Lung (tissue), 12 donors: ENCODE data around the gene ALPG. TPM values are rescaled to one million over a fixed set of nuclear protein-coding genes. Genes with fewer than 3 reads are reported as not detected.

ENCODE experiments used
- ATAC-seq: fragments of 200-7000 bp; cut with Tn5 transposase; one replicate; pipeline ENCODE4 v1.9.1; 2020; ENCODE audit warnings: moderate number of reproducible peaks; ENCODE audit not compliant: insufficient read depth, low FRiP score
- DNase-seq, 3 donors: peaks; one replicate each; pipeline ENCODE4 v3.0.0-alpha.2; 2013 to 2017
- H3K27ac ChIP-seq, 2 donors: one replicate each; pipeline ENCODE4 v1.5.1; 2013; ENCODE audit warnings: mild to moderate bottlenecking in 2 of 2, moderate library complexity in 2 of 2, control low read depth in 1 of 2, inconsistent platforms in 1 of 2, low read depth in 1 of 2, low read length in 1 of 2
- H3K27me3 ChIP-seq, 3 donors: one replicate each; pipeline ENCODE4 v1.5.1; 2013; ENCODE audit warnings: low read length in 2 of 3; ENCODE audit not compliant: control insufficient read depth in 3 of 3, insufficient read depth in 3 of 3
- H3K36me3 ChIP-seq, 4 donors: one replicate each; pipeline ENCODE4 v1.5.1; 2013; ENCODE audit warnings: low read length in 4 of 4, mild to moderate bottlenecking in 1 of 4, moderate library complexity in 1 of 4; ENCODE audit not compliant: control insufficient read depth in 4 of 4, insufficient read depth in 4 of 4
- H3K4me1 ChIP-seq, 5 donors: one replicate each; pipeline ENCODE4 v1.5.1; 2013; ENCODE audit warnings: low read length in 5 of 5, mild to moderate bottlenecking in 2 of 5, moderate library complexity in 1 of 5; ENCODE audit not compliant: control insufficient read depth in 5 of 5, insufficient read depth in 5 of 5
- H3K4me3 ChIP-seq: one replicate; pipeline ENCODE4 v1.5.1; 2013; ENCODE audit warnings: mild to moderate bottlenecking, control low read depth, moderate library complexity
- H3K9ac ChIP-seq, 2 donors: one replicate each; pipeline ENCODE4 v1.5.1; 2013; ENCODE audit warnings: low read length in 2 of 2, control low read depth in 1 of 2; ENCODE audit not compliant: insufficient read depth in 1 of 2
- H3K9me3 ChIP-seq, 4 donors: one replicate each; pipeline ENCODE4 v1.5.1; 2013; ENCODE audit warnings: low read length in 3 of 4, mild to moderate bottlenecking in 1 of 4, moderate library complexity in 1 of 4; ENCODE audit not compliant: control insufficient read depth in 4 of 4, insufficient read depth in 3 of 4
- WGBS, 2 donors: extraction: QIAGEN DNeasy Blood & Tissue Kit; methylation state at CpG; one replicate each; pipeline ENCODE4 v1.1.7; 2013; 5-methylcytosine and 5-hydroxymethylcytosine counted together
- polyA plus RNA-seq, 2 donors: library from polyadenylated mRNA; stranded (reverse); fragments of 200-250 nt; gene quantifications; one replicate each; pipeline ENCODE4 v1.2.1, GENCODE V29; 2013
- total RNA-seq, 2 donors: library from RNA; depleted of rRNA in 1 of 2; stranded (reverse); fragments of >200 nt in 1 of 2; gene quantifications; one replicate each; pipeline ENCODE4 v1.2.1, GENCODE V29; 2014 to 2021
- TF ChIP-seq, protein P1 (sequence below): IDR thresholded peaks from 2 replicates; pipeline ENCODE4 v1.5.1; 2012; ENCODE audit warnings: mild to moderate bottlenecking; ENCODE audit errors: control extremely low read depth, extremely low read depth
- donor health status: control.
- donor health status: control.
- donor health status: Bipolar disorder and iron deficiency.
- donor health status: healthy.
- donor health status: DM: yes; HTN: yes; CAD: no.

The ALPG gene
- total and polyA plus RNA-seq, 4 donors: 0.14 to 1.2 (median 0.89) TPM

DNA sequence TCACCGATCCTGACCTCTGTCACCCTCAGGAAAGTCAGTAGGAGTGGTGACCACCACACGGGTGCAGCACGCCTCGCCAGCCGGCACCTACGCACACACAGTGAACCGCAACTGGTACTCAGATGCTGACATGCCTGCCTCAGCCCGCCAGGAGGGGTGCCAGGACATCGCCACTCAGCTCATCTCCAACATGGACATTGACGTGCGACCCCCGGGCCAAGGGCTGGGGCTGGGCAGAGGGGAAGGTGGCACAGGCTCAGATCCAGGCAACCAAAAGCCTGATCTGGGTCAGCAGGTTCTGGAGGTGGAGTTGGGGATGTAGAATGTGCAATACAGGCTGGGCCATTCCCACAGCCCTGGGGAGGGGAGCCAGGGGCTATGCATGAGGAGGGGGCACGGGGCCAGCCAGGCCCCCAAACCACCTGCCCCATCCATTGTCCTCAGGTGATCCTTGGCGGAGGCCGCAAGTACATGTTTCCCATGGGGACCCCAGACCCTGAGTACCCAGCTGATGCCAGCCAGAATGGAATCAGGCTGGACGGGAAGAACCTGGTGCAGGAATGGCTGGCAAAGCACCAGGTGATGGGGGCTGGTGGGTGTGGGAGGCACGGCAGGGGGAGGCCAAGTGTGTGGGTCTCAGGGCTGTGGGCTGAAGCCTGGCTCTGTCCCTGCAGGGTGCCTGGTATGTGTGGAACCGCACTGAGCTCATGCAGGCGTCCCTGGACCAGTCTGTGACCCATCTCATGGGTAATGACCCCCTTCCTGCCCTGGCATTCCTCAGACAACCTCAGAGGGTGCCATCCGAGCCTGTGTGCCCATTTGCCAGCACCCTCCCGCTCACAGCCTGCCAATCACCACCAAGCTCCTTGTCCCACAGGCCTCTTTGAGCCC lies 50.7 kb downstream of the ALPG start:
- no peak for DNase-seq
- no peak for ATAC-seq
- Histone ChIP-seq H3K9ac (no peak overlapping the region), H3K4me1 (no peaks in the 10 kb centered on the region), H3K27me3 (peaks cover 8 to 23% (median 12%) of the 10 kb centered on the region in 3 donors), H3K27ac (no peak overlapping the region), H3K9me3 (peaks cover 0 to 2% (median 0%) of the 10 kb centered on the region in 4 donors), H3K4me3 (no peak overlapping the region), H3K36me3 (no peaks in the 10 kb centered on the region)
- TF ChIP-seq, protein P1, sequence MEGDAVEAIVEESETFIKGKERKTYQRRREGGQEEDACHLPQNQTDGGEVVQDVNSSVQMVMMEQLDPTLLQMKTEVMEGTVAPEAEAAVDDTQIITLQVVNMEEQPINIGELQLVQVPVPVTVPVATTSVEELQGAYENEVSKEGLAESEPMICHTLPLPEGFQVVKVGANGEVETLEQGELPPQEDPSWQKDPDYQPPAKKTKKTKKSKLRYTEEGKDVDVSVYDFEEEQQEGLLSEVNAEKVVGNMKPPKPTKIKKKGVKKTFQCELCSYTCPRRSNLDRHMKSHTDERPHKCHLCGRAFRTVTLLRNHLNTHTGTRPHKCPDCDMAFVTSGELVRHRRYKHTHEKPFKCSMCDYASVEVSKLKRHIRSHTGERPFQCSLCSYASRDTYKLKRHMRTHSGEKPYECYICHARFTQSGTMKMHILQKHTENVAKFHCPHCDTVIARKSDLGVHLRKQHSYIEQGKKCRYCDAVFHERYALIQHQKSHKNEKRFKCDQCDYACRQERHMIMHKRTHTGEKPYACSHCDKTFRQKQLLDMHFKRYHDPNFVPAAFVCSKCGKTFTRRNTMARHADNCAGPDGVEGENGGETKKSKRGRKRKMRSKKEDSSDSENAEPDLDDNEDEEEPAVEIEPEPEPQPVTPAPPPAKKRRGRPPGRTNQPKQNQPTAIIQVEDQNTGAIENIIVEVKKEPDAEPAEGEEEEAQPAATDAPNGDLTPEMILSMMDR: no peak
- WGBS, 2 donors: 84 to 93% methylated on average over 21 of the region's 21 CpGs

DNA sequence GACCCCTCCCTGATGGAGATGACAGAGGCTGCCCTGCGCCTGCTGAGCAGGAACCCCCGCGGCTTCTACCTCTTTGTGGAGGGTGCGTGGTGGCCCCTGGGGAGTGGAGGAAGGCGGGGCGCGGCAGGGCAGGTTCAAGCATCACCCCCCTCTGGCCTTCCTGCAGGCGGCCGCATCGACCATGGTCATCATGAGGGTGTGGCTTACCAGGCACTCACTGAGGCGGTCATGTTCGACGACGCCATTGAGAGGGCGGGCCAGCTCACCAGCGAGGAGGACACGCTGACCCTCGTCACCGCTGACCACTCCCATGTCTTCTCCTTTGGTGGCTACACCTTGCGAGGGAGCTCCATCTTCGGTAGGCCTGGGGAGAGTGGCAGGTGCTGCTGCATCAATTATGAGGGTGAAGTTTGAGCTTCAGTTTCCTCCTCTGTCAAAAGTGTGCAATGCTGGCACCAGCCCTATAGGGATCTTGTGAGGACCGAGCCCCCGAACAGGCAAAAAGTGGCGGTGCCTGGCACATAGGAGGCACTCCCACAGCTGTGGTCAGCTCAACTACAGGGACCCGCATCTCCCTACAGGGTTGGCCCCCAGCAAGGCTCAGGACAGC lies 51.5 kb downstream of the ALPG start:
- DNase-seq (no peak), ATAC-seq (no peak)
- peaks cover 0 to 2% (median 0%) of the 10 kb centered on the region in 4 donors for H3K9me3 ChIP-seq
- no peaks in the 10 kb centered on the region for H3K4me1 ChIP-seq
- TF ChIP-seq, protein P1: no peak
- H3K27me3 ChIP-seq: peaks cover 8 to 24% (median 12%) of the 10 kb centered on the region in 3 donors
- no peak overlapping the region for H3K27ac ChIP-seq
- no peak overlapping the region for H3K4me3 ChIP-seq
- WGBS, 2 donors: 87% methylated on average over 25 of the region's 25 CpGs
- no peak overlapping the region for H3K9ac ChIP-seq
- H3K36me3 ChIP-seq: no peaks in the 10 kb centered on the region

DNA sequence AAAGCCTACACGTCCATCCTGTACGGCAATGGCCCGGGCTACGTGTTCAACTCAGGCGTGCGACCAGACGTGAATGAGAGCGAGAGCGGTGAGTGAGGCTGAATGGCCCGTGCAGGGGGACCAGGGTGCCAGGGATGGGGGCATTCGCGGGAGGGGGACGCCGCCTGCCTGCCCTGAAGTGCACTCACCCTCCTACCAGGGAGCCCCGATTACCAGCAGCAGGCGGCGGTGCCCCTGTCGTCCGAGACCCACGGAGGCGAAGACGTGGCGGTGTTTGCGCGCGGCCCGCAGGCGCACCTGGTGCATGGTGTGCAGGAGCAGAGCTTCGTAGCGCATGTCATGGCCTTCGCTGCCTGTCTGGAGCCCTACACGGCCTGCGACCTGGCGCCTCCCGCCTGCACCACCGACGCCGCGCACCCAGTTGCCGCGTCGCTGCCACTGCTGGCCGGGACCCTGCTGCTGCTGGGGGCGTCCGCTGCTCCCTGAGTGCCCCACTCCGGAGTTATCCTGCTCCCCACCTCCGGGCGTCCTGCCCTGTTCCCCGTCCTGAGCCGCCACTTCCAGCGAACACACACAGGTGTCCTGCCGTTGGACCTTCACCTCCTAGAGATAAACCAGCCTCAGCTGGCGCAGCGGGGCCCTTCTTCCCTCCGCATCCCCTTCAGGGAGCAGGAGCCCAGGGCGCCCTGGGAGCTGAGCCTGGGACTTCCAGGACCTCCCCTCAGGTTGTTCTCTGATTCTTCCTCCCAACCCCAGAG lies 52.2 kb downstream of the ALPG start:
- WGBS, 2 donors: 57 to 68% methylated on average over 53 to 56 of the region's 56 CpGs

More for the DNA sequence above, 52.2 kb downstream of the ALPG start:
- H3K27me3 ChIP-seq: peaks cover 8 to 22% (median 12%) of the 10 kb centered on the region in 3 donors
- no peak for ATAC-seq
- no peak overlapping the region for H3K4me3 ChIP-seq
- DNase-seq: no peak
- H3K9me3 ChIP-seq: peaks cover 0 to 2% (median 0%) of the 10 kb centered on the region in 4 donors
- H3K27ac ChIP-seq: no peak overlapping the region
- H3K9ac ChIP-seq: no peak overlapping the region
- H3K36me3 ChIP-seq: no peaks in the 10 kb centered on the region
- H3K4me1 ChIP-seq: no peaks in the 10 kb centered on the region
- TF ChIP-seq, protein P1: no peak
